Common myeloid progenitor, CD34-positive (primary cell): ENCODE measurements around the gene RSAD1.

Source experiments
- CTCF ChIA-PET: fragments of 350-600 bp; sonication (Branson Sonifier 250); formaldehyde crosslinking; loops from one replicate; lab custom pipeline; 2021; ENCODE audit warnings: antibody characterized with exemption; lab: Charles Lee
- POLR2A ChIA-PET: fragments of 350-600 bp; sonication (Branson Sonifier 250); formaldehyde crosslinking; loops from one replicate; lab custom pipeline; 2021; ENCODE audit warnings: antibody characterized with exemption; lab: Charles Lee
- DNase-seq, 3 donors: peaks; one replicate each; pipeline versions ENCODE4 v3.0.0 to v3.0.0-alpha.2; 2013
- H3K27ac ChIP-seq, 2 experiments: 1 replicate in 1 of 2; 2 replicates in 1 of 2; pipeline ENCODE4 v1.7.0; 2013; ENCODE audit warnings: inconsistent platforms in 2 of 2, low read length in 2 of 2, mild to moderate bottlenecking in 2 of 2, low read depth in 1 of 2, moderate library complexity in 1 of 2; ENCODE audit not compliant: severe bottlenecking in 2 of 2, insufficient read depth in 1 of 2, poor library complexity in 1 of 2
- H3K27me3 ChIP-seq, 5 experiments: replicated peaks in 2 of 5; 1 replicate in 3 of 5; 2 replicates in 2 of 5; pipeline versions ENCODE4 v1.6.1 to v1.7.0; 2013; ENCODE audit warnings: low read length in 4 of 5, mild to moderate bottlenecking in 2 of 5, moderate library complexity in 2 of 5, inconsistent platforms in 1 of 5; ENCODE audit not compliant: insufficient read depth in 5 of 5, control insufficient read depth in 4 of 5
- H3K36me3 ChIP-seq, 4 experiments: 1 replicate in 2 of 4; 2 replicates in 2 of 4; pipeline versions ENCODE4 v1.6.1 to v1.7.0; 2013; ENCODE audit warnings: low read length in 3 of 4, control low read depth in 1 of 4, mild to moderate bottlenecking in 1 of 4; ENCODE audit not compliant: control insufficient read depth in 4 of 4, insufficient read depth in 4 of 4
- H3K4me1 ChIP-seq, 4 experiments: 1 replicate in 3 of 4; 2 replicates in 1 of 4; pipeline versions ENCODE4 v1.6.1 to v1.7.1; 2013; ENCODE audit warnings: low read length in 3 of 4, mild to moderate bottlenecking in 3 of 4, control low read depth in 1 of 4, inconsistent platforms in 1 of 4, moderate library complexity in 1 of 4; ENCODE audit not compliant: control insufficient read depth in 4 of 4, insufficient read depth in 4 of 4; ENCODE audit errors: control extremely low read depth in 1 of 4
- H3K4me3 ChIP-seq, 7 experiments: 1 replicate in 4 of 7; 2 replicates in 3 of 7; pipeline versions ENCODE4 v1.5.1 to v1.7.0; 2013; ENCODE audit warnings: mild to moderate bottlenecking in 7 of 7, low read length in 6 of 7, moderate library complexity in 6 of 7, inconsistent platforms in 2 of 7, low read depth in 2 of 7, control low read depth in 1 of 7; ENCODE audit not compliant: insufficient read depth in 4 of 7, control insufficient read depth in 1 of 7; ENCODE audit errors: extremely low read depth in 1 of 7
- H3K9me3 ChIP-seq, 5 experiments: 1 replicate in 4 of 5; 2 replicates in 1 of 5; pipeline versions ENCODE4 v1.6.1 to v1.7.1; 2013; ENCODE audit warnings: low read length in 4 of 5, mild to moderate bottlenecking in 2 of 5, inconsistent platforms in 1 of 5, low read depth in 1 of 5, moderate library complexity in 1 of 5; ENCODE audit not compliant: control insufficient read depth in 4 of 5, insufficient read depth in 2 of 5; ENCODE audit errors: control extremely low read depth in 1 of 5
- WGBS: methylation state at CpG from one replicate; pipeline ENCODE4 v1.1.5; 2013; ENCODE audit not compliant: insufficient coverage; 5-methylcytosine and 5-hydroxymethylcytosine counted together

Gene RSAD1

DNA sequence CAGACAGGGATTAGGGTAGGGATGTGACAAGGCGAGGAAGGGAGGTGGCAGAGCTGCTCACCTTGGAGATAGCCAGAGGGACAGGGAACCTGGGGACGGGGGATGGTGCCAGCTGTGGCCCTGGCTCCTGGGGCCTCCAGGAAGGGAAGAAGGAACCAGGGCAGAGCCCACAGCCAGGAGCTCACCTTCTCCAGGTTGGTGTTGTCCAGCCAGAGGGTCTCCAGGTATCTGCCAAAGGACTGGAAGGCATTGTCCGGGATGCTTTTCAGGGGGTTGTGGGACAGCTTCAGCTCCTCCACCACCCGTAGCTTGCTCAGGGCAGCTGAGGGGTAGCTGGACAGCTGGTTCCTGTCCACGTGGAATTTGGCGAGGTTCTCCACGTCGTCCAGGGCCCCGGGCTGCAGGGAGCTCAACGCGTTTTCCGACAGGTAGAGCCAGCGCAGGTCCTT lies 10.8 kb upstream of the RSAD1 start:
- H3K36me3 ChIP-seq: peaks cover 0 to 6% (median 4%) of the 10 kb centered on the region in 4 experiments
- CTCF ChIA-PET: interaction anchor here (0.8 to 1.7 kb wide), 8 partner anchors 9 to 52 kb away, joined by 3 to 6 read pairs (median 4); no protein-coding TSS in a partner anchor
- peaks cover 0 to 27% (median 19%) of the 10 kb centered on the region in 4 experiments for H3K4me1 ChIP-seq
- H3K4me3 ChIP-seq: no peak overlapping the region
- H3K27me3 ChIP-seq: peaks cover 0 to 31% (median 7%) of the 10 kb centered on the region in 5 experiments
- no peak overlapping the region for H3K27ac ChIP-seq
- H3K9me3 ChIP-seq: no peaks in the 10 kb centered on the region
- POLR2A ChIA-PET: no interaction called here
- WGBS: 92% methylated on average over 12 of the region's 13 CpGs
- DNase-seq: no peak

GRCh38 chr17:50468304-50469207 lies 10.1 kb upstream of the RSAD1 start, which contains the start of gene CHAD:
CHAD (minus strand) TSS chr17:50468880; CDS start chr17:50468813, 67 bp downstream.
- H3K9me3 ChIP-seq: no peaks in the 10 kb centered on the region
- 50% methylated on average over 47 of the region's 71 CpGs for WGBS
- ChIA-PET CTCF (interaction anchor here (0.6 to 1.7 kb wide), 9 partner anchors 8 to 110 kb away, joined by 3 to 6 read pairs (median 4); no protein-coding TSS in a partner anchor), POLR2A (no interaction called here)
- H3K4me3 ChIP-seq: peak within 1 kb of the TSS in 4 of 7 experiments; percentile 38 to 69 (median 62)
- peak in 2 of 3 donors; percentile 43 to 52 for DNase-seq
- H3K4me1 ChIP-seq: peaks cover 0 to 27% (median 19%) of the 10 kb centered on the region in 4 experiments
- peaks cover 0 to 31% (median 7%) of the 10 kb centered on the region in 5 experiments for H3K27me3 ChIP-seq
- H3K27ac ChIP-seq: no peak within 1 kb of the TSS
- H3K36me3 ChIP-seq: peaks cover 0 to 8% (median 5%) of the 10 kb centered on the region in 4 experiments

GRCh38 chr17:50469208-50469605 lies 9.5 kb upstream of the RSAD1 start:
- H3K4me1 ChIP-seq: peaks cover 0 to 27% (median 19%) of the 10 kb centered on the region in 4 experiments
- H3K9me3 ChIP-seq: no peaks in the 10 kb centered on the region
- H3K27me3 ChIP-seq: peaks cover 0 to 31% (median 7%) of the 10 kb centered on the region in 5 experiments
- peak overlapping the region in 4 of 7 experiments; percentile 38 to 69 (median 62) for H3K4me3 ChIP-seq
- DNase-seq: peak in 2 of 3 donors; percentile 17 to 36
- WGBS: 8% methylated on average over 31 of the region's 37 CpGs
- H3K36me3 ChIP-seq: peaks cover 0 to 9% (median 8%) of the 10 kb centered on the region in 4 experiments
- POLR2A ChIA-PET: no interaction called here
- CTCF ChIA-PET: interaction anchor here (1.1 to 1.7 kb wide), 4 partner anchors 13 to 110 kb away, joined by 3 to 4 read pairs (median 4); no protein-coding TSS in a partner anchor
- no peak overlapping the region for H3K27ac ChIP-seq

GRCh38 chr17:50469671-50470305 lies 8.9 kb upstream of the RSAD1 start:
- no peak for DNase-seq
- H3K27ac ChIP-seq: no peak overlapping the region
- no peaks in the 10 kb centered on the region for H3K9me3 ChIP-seq
- ChIA-PET CTCF (interaction anchor here (1.3 to 1.8 kb wide), 2 partner anchors 10 to 13 kb away, joined by 3 to 5 read pairs; no protein-coding TSS in a partner anchor), POLR2A (no interaction called here)
- H3K4me1 ChIP-seq: peaks cover 0 to 27% (median 19%) of the 10 kb centered on the region in 4 experiments
- WGBS: 90% methylated on average over 9 of the region's 19 CpGs
- peaks cover 0 to 31% (median 7%) of the 10 kb centered on the region in 5 experiments for H3K27me3 ChIP-seq
- peak overlapping the region in 1 of 7 experiments; percentile 66 for H3K4me3 ChIP-seq
- peaks cover 0 to 13% (median 8%) of the 10 kb centered on the region in 4 experiments for H3K36me3 ChIP-seq

DNA sequence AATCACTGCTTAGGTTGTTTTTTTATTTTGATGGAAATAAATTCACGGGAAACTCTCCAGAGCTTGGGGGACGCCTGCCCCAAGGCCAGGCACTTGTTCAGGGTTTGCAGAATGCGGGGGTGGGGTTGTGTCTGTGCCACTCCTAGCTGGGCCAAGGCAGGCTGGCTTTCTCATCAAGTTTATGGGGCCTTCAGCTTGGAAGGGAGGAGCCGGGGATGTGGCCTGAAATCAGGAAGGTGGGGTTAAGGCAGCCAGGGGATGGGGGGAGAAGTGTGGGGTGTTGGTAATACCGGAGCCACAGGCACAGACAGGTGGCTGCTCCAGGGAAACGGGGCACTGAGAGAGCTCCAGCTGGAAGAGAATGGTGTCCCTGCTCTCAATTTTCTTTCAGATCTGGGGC lies 8.2 kb upstream of the RSAD1 start:
- Histone ChIP-seq H3K36me3 (peaks cover 2 to 13% (median 6%) of the 10 kb centered on the region in 4 experiments), H3K9me3 (no peaks in the 10 kb centered on the region), H3K27me3 (peaks cover 0 to 31% (median 7%) of the 10 kb centered on the region in 5 experiments), H3K27ac (no peak overlapping the region), H3K4me1 (peaks cover 0 to 27% (median 19%) of the 10 kb centered on the region in 4 experiments), H3K4me3 (no peak overlapping the region)
- WGBS: 98% methylated on average over 5 of the region's 6 CpGs
- CTCF ChIA-PET: interaction anchor here (1.2 to 1.8 kb wide), 3 partner anchors 9 to 156 kb away, joined by 3 to 5 read pairs (median 5); partner anchors contain the start of gene LRRC59
- POLR2A ChIA-PET: no interaction called here
- no peak for DNase-seq

GRCh38 chr17:50471009-50471905 lies 7.4 kb upstream of the RSAD1 start:
- Histone ChIP-seq H3K27ac (no peak overlapping the region), H3K4me1 (peaks cover 0 to 27% (median 19%) of the 10 kb centered on the region in 4 experiments), H3K4me3 (no peak overlapping the region), H3K27me3 (peaks cover 0 to 34% (median 7%) of the 10 kb centered on the region in 5 experiments), H3K9me3 (no peaks in the 10 kb centered on the region), H3K36me3 (peaks cover 2 to 13% (median 6%) of the 10 kb centered on the region in 4 experiments)
- CTCF ChIA-PET: interaction anchor here (0.8 to 1.8 kb wide), 7 partner anchors 8 to 155 kb away, joined by 3 to 5 read pairs (median 3); partner anchors contain the start of gene LRRC59
- POLR2A ChIA-PET: no interaction called here
- peak in 2 of 3 donors; percentile 37 to 49 for DNase-seq
- WGBS: 78% methylated on average over 20 of the region's 22 CpGs
